Measurements from ENCODE around the gene KRTAP22-2. TPM values are rescaled to one million over a fixed set of nuclear protein-coding genes. Genes with fewer than 3 reads are reported as not detected.

Gene KRTAP22-2
- total RNA-seq, 1 experiment from 2014 or later: not detected

- no peak overlapping the region for H4K8ac ChIP-seq (replicated peaks; ENCODE audit: insufficient read length, low read depth, low read length)
- no peak overlapping the region for H4K5ac ChIP-seq (ENCODE audit: insufficient read length, low read depth, low read length)
- no peak for DNase-seq
- H4K20me1 ChIP-seq (ENCODE audit: control insufficient read depth, insufficient read depth, insufficient read length): no peaks in the 10 kb centered on the region
- H3K9me3 ChIP-seq (ENCODE audit: control insufficient read depth, low read depth, low read length): no peaks in the 10 kb centered on the region
- H2BK120ac ChIP-seq (ENCODE audit: low read depth, low read length, poor library complexity, severe bottlenecking): no peak overlapping the region
- no peak for TF ChIP-seq CTCF (conservative IDR thresholded peaks at IDR 0.05)
- Mint-ChIP-seq H3K4me1 (no peaks in the 10 kb centered on the region), H3K36me3 (ENCODE audit: insufficient read depth in 1 of 3, low read depth in 3 of 3) (peaks cover 0 to 7% (median 0%) of the 10 kb centered on the region in 3 experiments; a peak in 2 of 7 replicates), H3K27ac (no peak overlapping the region), H3K27me3 (ENCODE audit: low read depth) (no peaks in the 10 kb centered on the region), H3K4me3 (no peak overlapping the region), H3K9me3 (peaks cover 5 to 15% of the 10 kb centered on the region in 2 experiments; a peak in 4 of 5 replicates)
- no peak overlapping the region for H2AFZ ChIP-seq (ENCODE audit: low read length)
- no peak overlapping the region for H3K4me2 ChIP-seq (ENCODE audit: insufficient read depth, insufficient read length, low read length)
- H3K79me1 ChIP-seq (ENCODE audit: insufficient read depth, low read depth, low read length, poor library complexity, severe bottlenecking): no peaks in the 10 kb centered on the region
- no peak overlapping the region for H3K27ac ChIP-seq (ENCODE audit: insufficient read length, low read depth, low read length)
- no peaks in the 10 kb centered on the region for H3K27me3 ChIP-seq (ENCODE audit: insufficient read depth, low read length)
- H2BK15ac ChIP-seq (ENCODE audit: low read depth, low read length): no peak overlapping the region
- H3K56ac ChIP-seq (ENCODE audit: insufficient read length, low read depth, low read length): no peak overlapping the region
- H3K4ac ChIP-seq (ENCODE audit: low read depth, low read length): no peak overlapping the region
- H3K23ac ChIP-seq (ENCODE audit: insufficient read length, low read depth, low read length): no peak overlapping the region
- no peak overlapping the region for H2BK20ac ChIP-seq (ENCODE audit: low read depth, low read length, poor library complexity, severe bottlenecking)
- H3K14ac ChIP-seq (ENCODE audit: insufficient read depth, low read length): no peak overlapping the region
- no peak overlapping the region for H2BK5ac ChIP-seq (ENCODE audit: insufficient read length, low read length)
- WGBS (ENCODE audit: extremely low coverage, insufficient read length, low lambda C conversion rate): no CpG with 5 or more reads among the region's 2 CpGs
- no peak overlapping the region for H4K91ac ChIP-seq (ENCODE audit: insufficient read length, low read depth, low read length)
- H2AK5ac ChIP-seq (ENCODE audit: insufficient read length, low read length): no peak overlapping the region
- H3K23me2 ChIP-seq (ENCODE audit: insufficient read length, low read depth, low read length, poor library complexity, severe bottlenecking): no peaks in the 10 kb centered on the region
- H3T11ph ChIP-seq (ENCODE audit: low read length): no peak overlapping the region
- no peak overlapping the region for H3K9ac ChIP-seq (ENCODE audit: extremely low read depth, insufficient read length, low read length)
- H3K4me1 ChIP-seq (ENCODE audit: insufficient read depth, low read length): no peaks in the 10 kb centered on the region
- H3K18ac ChIP-seq (ENCODE audit: insufficient read length, low read depth, low read length): no peak overlapping the region
- H2BK12ac ChIP-seq (ENCODE audit: insufficient read length, low read depth, low read length): no peak overlapping the region
- H3K79me2 ChIP-seq (ENCODE audit: insufficient read depth, low read length): no peaks in the 10 kb centered on the region
Measured at GRCh38 chr21:30563630-30564029, 26.6 kb downstream of the KRTAP22-2 start.

Data from H9 (cell line).